GM06990 (cell line): ENCODE measurements around the gene PTPRN2.
"Not testable (repeated sequence)": the region's sequence is repeated elsewhere in the genome, so short reads cannot be mapped to it uniquely, and the experiment has no call there.

Experiments used
- DNase-seq: peaks from one replicate; pipeline ENCODE4 v3.0.0-alpha.2; 2011; ENCODE audit not compliant: insufficient read length; ENCODE audit errors: extremely low read depth
- H3K27me3 ChIP-seq: replicated peaks from 2 replicates; pipeline ENCODE4 v1.6.0; 2011; ENCODE audit warnings: low read length; ENCODE audit not compliant: control insufficient read depth, insufficient read depth
- H3K36me3 ChIP-seq: 2 replicates; pipeline ENCODE4 v1.5.1; 2011; ENCODE audit warnings: low read length; ENCODE audit not compliant: control insufficient read depth, insufficient read depth
- H3K4me3 ChIP-seq: replicated peaks from 2 replicates; pipeline ENCODE4 v1.5.1; 2011; ENCODE audit warnings: low read depth, mild to moderate bottlenecking, control low read depth, low read length
- CTCF ChIP-seq: IDR thresholded peaks from 2 replicates; pipeline ENCODE4 v1.5.1; 2011; ENCODE audit warnings: low read length, control low read depth, mild to moderate bottlenecking, inconsistent platforms; ENCODE audit not compliant: insufficient read depth, poor library complexity, severe bottlenecking

Gene PTPRN2

DNA sequence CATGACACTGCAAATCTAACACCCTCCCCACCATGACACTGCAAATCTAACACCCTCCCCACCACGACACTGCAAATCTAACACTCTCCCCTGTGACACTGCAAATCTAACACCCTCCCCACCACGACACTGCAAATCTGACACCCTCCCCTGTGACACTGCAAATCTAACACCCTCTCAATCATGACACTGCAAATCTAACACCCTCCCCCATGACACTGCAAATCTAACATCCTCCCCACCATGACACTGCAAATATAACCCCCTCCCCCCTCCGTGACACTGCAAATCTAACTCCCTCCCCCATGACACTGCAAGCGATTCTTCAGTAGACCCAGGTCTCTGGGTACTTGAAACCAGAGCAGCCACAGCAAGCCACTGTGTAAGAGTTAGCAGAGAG is 646.4 kb downstream of the PTPRN2 start:
- no peak for TF ChIP-seq CTCF
- no peak overlapping the region for H3K4me3 ChIP-seq
- H3K36me3 ChIP-seq = no peaks in the 10 kb centered on the region
- no peaks in the 10 kb centered on the region for H3K27me3 ChIP-seq
- DNase-seq = no peak

- DNase-seq = no peak
- TF ChIP-seq CTCF = no peak
- no peaks in the 10 kb centered on the region for H3K27me3 ChIP-seq
- H3K36me3 ChIP-seq = no peaks in the 10 kb centered on the region
- no peak overlapping the region for H3K4me3 ChIP-seq
Measured at GRCh38 chr7:157940497-157940896, 647.1 kb downstream of the PTPRN2 start.

DNA sequence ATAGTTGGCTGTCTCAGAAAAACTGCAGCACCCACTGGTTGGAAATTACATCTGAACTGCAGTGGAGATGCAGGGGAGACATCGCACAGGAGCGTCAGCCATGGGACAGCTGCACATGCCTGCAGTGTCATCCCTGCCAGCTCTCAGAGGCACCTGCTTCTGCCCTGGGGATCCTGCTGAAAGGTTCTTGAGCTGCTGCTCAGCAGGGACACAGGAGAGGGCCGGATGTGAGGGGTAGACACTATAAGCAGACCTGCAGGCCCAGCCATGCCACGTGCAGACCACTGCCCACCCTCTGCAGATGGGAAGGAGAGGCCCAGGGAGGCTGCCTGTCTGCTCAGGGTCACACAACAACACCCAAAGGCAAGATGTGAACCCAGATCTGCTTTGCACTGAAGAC is 649.4 kb downstream of the PTPRN2 start:
- H3K27me3 ChIP-seq = no peaks in the 10 kb centered on the region
- no peaks in the 10 kb centered on the region for H3K36me3 ChIP-seq
- no peak overlapping the region for H3K4me3 ChIP-seq
- no peak for TF ChIP-seq CTCF
- DNase-seq = no peak

DNA sequence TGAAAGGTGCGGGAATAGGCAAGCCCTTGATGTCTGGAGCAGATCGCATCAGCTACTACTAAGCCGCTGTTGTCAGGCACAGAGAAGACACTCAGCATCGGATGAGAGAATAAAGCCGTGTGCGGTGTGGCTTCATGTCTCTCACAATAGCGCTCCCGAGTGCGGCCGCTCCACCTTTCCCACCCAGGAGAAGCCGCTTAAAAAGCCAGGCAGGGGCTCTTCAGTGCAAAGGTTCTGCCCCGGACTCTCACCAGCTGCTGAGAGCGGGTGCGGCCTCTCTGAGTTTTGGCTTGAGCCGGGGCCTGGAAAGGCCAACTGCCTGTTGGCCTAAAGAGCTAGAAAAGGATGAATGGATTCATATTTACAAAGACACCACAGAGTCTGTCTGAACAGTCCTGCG is 650.2 kb downstream of the PTPRN2 start:
- H3K4me3 ChIP-seq = no peak overlapping the region
- no peak for DNase-seq
- H3K36me3 ChIP-seq = no peaks in the 10 kb centered on the region
- no peak for TF ChIP-seq CTCF
- no peaks in the 10 kb centered on the region for H3K27me3 ChIP-seq

DNA sequence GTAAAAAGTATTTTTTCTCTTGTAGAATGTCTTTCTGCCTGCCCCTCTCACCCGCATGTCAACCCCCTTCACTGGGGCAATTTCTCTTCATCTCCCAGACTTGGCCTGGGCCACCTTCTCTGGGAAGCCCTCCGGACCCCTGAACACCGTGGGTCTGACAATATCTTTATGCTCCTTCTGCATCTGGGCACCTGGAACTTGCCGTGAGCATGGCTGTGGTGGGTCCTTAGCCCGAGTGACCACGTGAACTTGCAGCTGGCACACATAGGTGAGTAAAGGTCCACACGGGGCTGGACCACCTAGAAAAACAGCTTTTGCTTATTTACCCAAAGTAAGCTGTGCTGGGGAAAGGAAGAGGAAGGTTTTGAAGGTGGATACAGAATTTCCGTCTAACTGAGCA is 650.6 kb downstream of the PTPRN2 start:
- H3K36me3 ChIP-seq = no peaks in the 10 kb centered on the region
- H3K27me3 ChIP-seq = no peaks in the 10 kb centered on the region
- TF ChIP-seq CTCF = no peak
- no peak for DNase-seq
- no peak overlapping the region for H3K4me3 ChIP-seq

- not testable (repeated sequence) for H3K27me3 ChIP-seq, H3K4me3 ChIP-seq, DNase-seq, H3K36me3 ChIP-seq
Measured at GRCh38 chr7:157935721-157936120, 651.9 kb downstream of the PTPRN2 start.

- not testable (repeated sequence) for H3K27me3 ChIP-seq, DNase-seq, H3K36me3 ChIP-seq, H3K4me3 ChIP-seq
Measured at GRCh38 chr7:157933219-157934155, 654.1 kb downstream of the PTPRN2 start.
